Fibroblast of pulmonary artery (primary cell): ENCODE measurements around the gene RANGAP1.

Experiments
- DNase-seq: peaks from one replicate; pipeline ENCODE4 v3.0.0-alpha.2; 2010; ENCODE audit warnings: low read depth
- H3K4me3 ChIP-seq: replicated peaks from 2 replicates; pipeline ENCODE4 v1.5.1; 2011; ENCODE audit warnings: low read depth, mild to moderate bottlenecking, control low read depth, low read length, moderate library complexity
- CTCF ChIP-seq: IDR thresholded peaks from 2 replicates; pipeline ENCODE4 v1.5.1; 2011; ENCODE audit warnings: mild to moderate bottlenecking, control low read depth, low read length, inconsistent platforms; ENCODE audit errors: missing control alignments

Gene RANGAP1

DNA sequence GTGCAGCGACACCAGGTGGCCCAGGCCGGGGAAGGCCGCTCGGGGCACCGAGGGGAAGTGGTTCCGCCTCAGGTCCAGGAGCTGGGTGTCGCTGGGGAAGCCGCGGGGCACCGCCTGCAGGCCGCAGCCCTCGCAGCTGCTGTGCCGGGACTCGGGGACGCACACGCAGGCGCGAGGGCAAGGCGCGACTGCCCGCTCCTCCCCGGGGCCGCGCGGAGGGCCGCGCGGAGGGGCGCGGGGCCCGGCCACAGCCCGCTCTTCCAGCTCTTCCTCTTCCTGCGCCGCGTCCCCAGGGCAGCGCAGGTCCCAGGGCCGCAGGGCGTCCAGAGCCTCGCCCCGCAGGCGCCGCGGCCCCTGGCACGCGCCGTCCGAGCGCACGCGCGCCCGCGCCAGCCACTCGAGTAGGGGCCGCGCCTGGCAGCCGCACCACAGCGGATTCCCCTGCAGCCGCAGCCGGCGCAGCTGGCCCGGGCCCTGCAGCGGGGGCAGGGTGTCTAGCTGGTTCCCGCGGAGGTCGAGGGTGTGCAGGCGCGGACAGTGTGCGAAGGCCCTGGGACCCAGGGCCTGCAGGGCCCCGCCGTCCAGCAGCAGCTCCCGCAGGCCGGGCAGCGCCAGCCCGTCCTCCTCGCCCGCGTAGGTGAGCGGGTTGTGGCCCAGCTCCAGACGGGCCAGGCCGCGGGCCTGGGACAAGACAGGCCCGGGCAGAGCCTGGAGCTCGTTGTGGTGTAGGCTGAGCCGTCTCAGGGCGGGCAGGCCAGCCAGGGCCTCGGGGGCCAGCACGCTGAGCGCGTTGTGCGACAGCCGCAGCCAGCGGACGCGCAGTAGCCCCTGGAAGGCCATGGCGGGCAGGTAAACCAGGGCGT lies 48.0 kb downstream of the RANGAP1 start:
- peak; percentile 36 for DNase-seq
- H3K4me3 ChIP-seq, result peak overlapping the region; percentile 12
- TF ChIP-seq CTCF, result peak; percentile 24

DNA sequence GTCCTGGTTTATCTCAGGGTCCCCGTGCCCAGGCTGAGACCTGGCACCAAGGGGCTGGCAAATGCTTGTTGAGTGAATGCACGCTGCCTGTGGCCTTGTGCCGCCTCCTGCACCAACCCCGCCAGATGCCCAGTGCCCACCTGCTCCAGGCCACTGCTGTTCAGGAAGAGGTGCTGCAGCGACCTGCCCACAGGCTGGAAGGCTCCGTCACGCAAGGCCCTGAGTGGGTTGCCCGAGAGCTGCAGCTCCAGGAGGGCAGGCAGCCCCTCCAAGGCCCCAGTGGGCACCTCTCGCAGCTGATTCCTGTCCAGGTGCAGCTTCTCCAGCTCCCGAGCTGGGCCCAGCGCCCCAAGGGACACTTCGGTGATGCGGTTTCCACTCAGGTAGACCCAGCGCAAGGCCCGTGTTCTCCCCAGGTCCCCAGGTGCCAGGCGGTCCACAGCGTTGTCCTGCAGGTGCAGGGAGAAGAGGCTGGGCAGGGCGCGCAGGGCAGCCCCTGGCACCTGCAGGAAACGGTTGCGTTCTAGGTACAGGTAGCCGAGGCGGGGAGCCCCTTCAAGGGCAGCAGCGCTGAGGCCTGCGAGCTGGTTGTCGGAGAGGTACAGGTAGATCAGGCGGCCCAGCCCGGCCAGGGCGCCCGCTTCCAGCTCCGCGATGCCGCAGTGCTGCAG lies 48.8 kb downstream of the RANGAP1 start:
- DNase-seq, result no peak
- H3K4me3 ChIP-seq, result peak overlapping the region; percentile 12
- no peak for TF ChIP-seq CTCF

DNA sequence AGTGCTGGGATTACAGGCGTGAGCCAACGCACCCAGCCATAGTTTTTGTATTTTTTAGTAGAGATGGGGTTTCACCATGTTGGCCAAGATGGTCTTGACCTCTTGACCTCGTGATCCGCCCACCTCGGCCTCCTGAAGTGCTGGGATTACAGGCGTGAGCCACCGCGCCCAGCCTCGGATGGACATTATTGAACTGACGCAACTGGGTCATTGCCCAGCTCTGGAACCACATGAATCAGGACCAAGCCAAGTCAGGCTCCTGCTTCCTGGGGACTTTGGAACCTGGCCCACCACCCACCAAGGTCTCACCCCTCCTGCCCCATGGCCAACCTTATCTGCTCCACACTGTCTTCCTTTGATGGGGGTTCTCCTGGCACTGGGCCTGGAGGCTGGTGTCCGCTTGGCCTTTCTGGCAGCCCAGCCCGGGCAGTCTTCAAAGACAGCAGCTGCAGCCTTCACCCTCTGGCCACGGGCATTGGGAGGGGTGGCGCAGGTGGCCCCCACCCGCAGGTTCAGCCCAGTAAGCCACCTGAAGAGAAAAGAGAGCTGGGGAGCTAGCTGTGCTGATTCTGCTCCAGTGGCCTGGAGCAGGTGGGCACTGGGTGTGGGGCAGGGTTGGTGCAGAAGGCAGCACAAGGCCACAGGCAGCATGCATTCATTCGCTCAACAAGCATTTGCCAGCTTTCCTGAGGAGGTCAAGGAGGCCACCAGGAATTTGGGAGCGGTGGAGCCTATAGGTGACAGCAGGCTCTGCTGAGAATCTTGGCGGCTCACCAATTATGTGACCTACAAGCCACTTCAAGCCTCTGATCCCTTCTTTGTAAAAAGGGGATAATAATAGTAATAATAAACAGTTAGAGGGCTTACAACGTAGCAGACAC lies 50.9 kb downstream of the RANGAP1 start:
- TF ChIP-seq CTCF, result no peak
- DNase-seq, result no peak
- no peak overlapping the region for H3K4me3 ChIP-seq

- DNase-seq, result no peak
- no peak overlapping the region for H3K4me3 ChIP-seq
- TF ChIP-seq CTCF, result no peak
These were observed 54.6 kb downstream of the RANGAP1 start for GRCh38 chr22:41231369-41231768.

- no peak for DNase-seq
- no peak for TF ChIP-seq CTCF
- H3K4me3 ChIP-seq, result no peak overlapping the region
These were observed 55.6 kb downstream of the RANGAP1 start for GRCh38 chr22:41230401-41230785.

DNA sequence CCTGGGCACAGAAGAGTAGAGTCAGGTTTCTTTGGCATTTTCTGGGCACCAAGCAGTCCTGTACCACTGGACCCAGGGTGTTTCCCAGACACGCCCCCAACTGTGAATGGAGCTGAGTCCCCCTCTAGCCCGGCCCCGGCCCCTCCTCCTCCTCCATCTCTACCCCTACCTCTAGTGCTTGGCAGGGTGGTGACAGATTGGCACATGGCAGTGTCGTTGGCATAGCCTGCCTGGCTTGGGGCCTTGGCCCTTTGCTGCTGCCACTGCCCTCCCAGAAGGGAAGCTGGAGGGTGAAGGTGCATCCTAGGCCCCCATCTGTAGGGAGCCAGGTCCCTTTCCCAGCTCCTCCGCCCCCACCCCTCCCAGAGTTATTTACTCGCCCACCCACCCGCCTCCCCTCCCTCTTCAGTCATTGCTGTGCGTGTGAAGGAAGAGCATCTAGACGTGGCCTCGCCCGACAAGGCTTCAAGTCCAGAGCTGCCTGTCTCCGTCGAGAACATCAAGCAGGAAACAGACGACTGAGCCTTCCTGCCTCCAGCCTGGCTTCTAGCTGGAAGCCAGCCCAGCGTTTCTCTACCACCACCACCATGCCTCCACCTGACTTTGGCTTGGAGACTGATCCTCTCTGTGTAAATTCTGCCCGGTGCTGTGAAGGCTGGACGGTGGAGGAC lies 56.1 kb downstream of the RANGAP1 start:
- no peak overlapping the region for H3K4me3 ChIP-seq
- DNase-seq, result no peak
- TF ChIP-seq CTCF, result no peak
